ENCODE data around the gene DENND5B.
"Not testable (repeated sequence)": the region's sequence is repeated elsewhere in the genome, so short reads cannot be mapped to it uniquely, and the experiment has no call there.

DENND5B gene

GRCh38 chr12:31456562-31456961 lies 134.4 kb downstream of the DENND5B start:
- Histone ChIP-seq H3K27me3 (ENCODE audit: control insufficient read depth, insufficient read depth, low read length) (no peaks in the 10 kb centered on the region), H3K9me3 (ENCODE audit: control insufficient read depth, low read depth, low read length) (no peaks in the 10 kb centered on the region), H3K4me1 (ENCODE audit: control insufficient read depth, low read depth, low read length) (no peaks in the 10 kb centered on the region), H3K27ac (ENCODE audit: low read length) (no peak overlapping the region), H3K9ac (ENCODE audit: low read length) (no peak overlapping the region), H3K36me3 (ENCODE audit: control insufficient read depth, low read depth, low read length) (no peaks in the 10 kb centered on the region), H3K4me3 (ENCODE audit: low read length) (no peak overlapping the region)

GRCh38 chr12:31444736-31445135 lies 146.2 kb downstream of the DENND5B start:
- Histone ChIP-seq H3K36me3 (ENCODE audit: control insufficient read depth, low read depth, low read length) (no peaks in the 10 kb centered on the region), H3K27ac (ENCODE audit: low read length) (no peak overlapping the region)

GRCh38 chr12:31440586-31440985 lies 150.3 kb downstream of the DENND5B start:
- no peaks in the 10 kb centered on the region for H3K9me3 ChIP-seq (ENCODE audit: control insufficient read depth, low read depth, low read length)
- H3K27me3 ChIP-seq (ENCODE audit: control insufficient read depth, insufficient read depth, low read length): no peaks in the 10 kb centered on the region
- H3K9ac ChIP-seq (ENCODE audit: low read length): no peak overlapping the region
- no peak overlapping the region for H3K27ac ChIP-seq (ENCODE audit: low read length)
- no peak overlapping the region for H3K4me3 ChIP-seq (ENCODE audit: low read length)
- H3K36me3 ChIP-seq (ENCODE audit: control insufficient read depth, low read depth, low read length): no peaks in the 10 kb centered on the region
- no peaks in the 10 kb centered on the region for H3K4me1 ChIP-seq (ENCODE audit: control insufficient read depth, low read depth, low read length)

More at GRCh38 chr12:31444736-31445135, 146.2 kb downstream of the DENND5B start:
- Histone ChIP-seq H3K9ac (ENCODE audit: low read length) (no peak overlapping the region), H3K27me3 (ENCODE audit: control insufficient read depth, insufficient read depth, low read length) (no peaks in the 10 kb centered on the region), H3K9me3 (ENCODE audit: control insufficient read depth, low read depth, low read length) (no peaks in the 10 kb centered on the region), H3K4me1 (ENCODE audit: control insufficient read depth, low read depth, low read length) (no peaks in the 10 kb centered on the region), H3K4me3 (ENCODE audit: low read length) (no peak overlapping the region)

GRCh38 chr12:31440134-31440533 lies 150.8 kb downstream of the DENND5B start:
- Histone ChIP-seq H3K36me3 (ENCODE audit: control insufficient read depth, low read depth, low read length) (no peaks in the 10 kb centered on the region), H3K4me3 (ENCODE audit: low read length) (no peak overlapping the region), H3K27ac (ENCODE audit: low read length) (no peak overlapping the region), H3K9me3 (ENCODE audit: control insufficient read depth, low read depth, low read length) (no peaks in the 10 kb centered on the region), H3K9ac (ENCODE audit: low read length) (no peak overlapping the region), H3K4me1 (ENCODE audit: control insufficient read depth, low read depth, low read length) (no peaks in the 10 kb centered on the region), H3K27me3 (ENCODE audit: control insufficient read depth, insufficient read depth, low read length) (no peaks in the 10 kb centered on the region)

- no peaks in the 10 kb centered on the region for H3K9me3 ChIP-seq (ENCODE audit: control insufficient read depth, low read depth, low read length)
- H3K27me3 ChIP-seq (ENCODE audit: control insufficient read depth, insufficient read depth, low read length): no peaks in the 10 kb centered on the region
- H3K36me3 ChIP-seq (ENCODE audit: control insufficient read depth, low read depth, low read length): no peaks in the 10 kb centered on the region
- H3K4me3 ChIP-seq (ENCODE audit: low read length): no peak overlapping the region
- no peaks in the 10 kb centered on the region for H3K4me1 ChIP-seq (ENCODE audit: control insufficient read depth, low read depth, low read length)
- no peak overlapping the region for H3K9ac ChIP-seq (ENCODE audit: low read length)
- no peak overlapping the region for H3K27ac ChIP-seq (ENCODE audit: low read length)
Measured at GRCh38 chr12:31431721-31432240, 159.2 kb downstream of the DENND5B start.

- H3K9ac ChIP-seq (ENCODE audit: low read length): no peak overlapping the region
- H3K27ac ChIP-seq (ENCODE audit: low read length): no peak overlapping the region
- H3K27me3 ChIP-seq (ENCODE audit: control insufficient read depth, insufficient read depth, low read length): no peaks in the 10 kb centered on the region
- H3K9me3 ChIP-seq (ENCODE audit: control insufficient read depth, low read depth, low read length): no peaks in the 10 kb centered on the region
- H3K4me3 ChIP-seq (ENCODE audit: low read length): no peak overlapping the region
- H3K36me3 ChIP-seq (ENCODE audit: control insufficient read depth, low read depth, low read length): no peaks in the 10 kb centered on the region
- H3K4me1 ChIP-seq (ENCODE audit: control insufficient read depth, low read depth, low read length): no peaks in the 10 kb centered on the region
Measured at GRCh38 chr12:31423405-31423804, 167.5 kb downstream of the DENND5B start.

GRCh38 chr12:31412292-31412801 lies 178.6 kb downstream of the DENND5B start:
- no peaks in the 10 kb centered on the region for H3K27me3 ChIP-seq (ENCODE audit: control insufficient read depth, insufficient read depth, low read length)
- H3K4me3 ChIP-seq (ENCODE audit: low read length): no peak overlapping the region
- H3K9me3 ChIP-seq (ENCODE audit: control insufficient read depth, low read depth, low read length): no peaks in the 10 kb centered on the region
- H3K9ac ChIP-seq (ENCODE audit: low read length): no peak overlapping the region
- no peaks in the 10 kb centered on the region for H3K4me1 ChIP-seq (ENCODE audit: control insufficient read depth, low read depth, low read length)
- no peak overlapping the region for H3K27ac ChIP-seq (ENCODE audit: low read length)
- no peaks in the 10 kb centered on the region for H3K36me3 ChIP-seq (ENCODE audit: control insufficient read depth, low read depth, low read length)

- Histone ChIP-seq H3K4me1 (ENCODE audit: control insufficient read depth, low read depth, low read length) (no peaks in the 10 kb centered on the region), H3K27me3 (ENCODE audit: control insufficient read depth, insufficient read depth, low read length) (no peaks in the 10 kb centered on the region), H3K4me3 (ENCODE audit: low read length) (no peak overlapping the region), H3K27ac (ENCODE audit: low read length) (no peak overlapping the region), H3K9ac (ENCODE audit: low read length) (no peak overlapping the region), H3K9me3 (ENCODE audit: control insufficient read depth, low read depth, low read length) (no peaks in the 10 kb centered on the region), H3K36me3 (ENCODE audit: control insufficient read depth, low read depth, low read length) (no peaks in the 10 kb centered on the region)
Measured at GRCh38 chr12:31408763-31409162, 182.2 kb downstream of the DENND5B start.

- Histone ChIP-seq H3K4me1 (ENCODE audit: control insufficient read depth, low read depth, low read length) (no peaks in the 10 kb centered on the region), H3K27ac (ENCODE audit: low read length) (no peak overlapping the region), H3K4me3 (ENCODE audit: low read length) (no peak overlapping the region), H3K36me3 (ENCODE audit: control insufficient read depth, low read depth, low read length) (no peaks in the 10 kb centered on the region), H3K9ac (ENCODE audit: low read length) (no peak overlapping the region), H3K27me3 (ENCODE audit: control insufficient read depth, insufficient read depth, low read length) (no peaks in the 10 kb centered on the region), H3K9me3 (ENCODE audit: control insufficient read depth, low read depth, low read length) (no peaks in the 10 kb centered on the region)
Measured at GRCh38 chr12:31407562-31407961, 183.4 kb downstream of the DENND5B start.

GRCh38 chr12:31406345-31406744 lies 184.6 kb downstream of the DENND5B start:
- Histone ChIP-seq H3K36me3 (ENCODE audit: control insufficient read depth, low read depth, low read length) (no peaks in the 10 kb centered on the region), H3K27ac (ENCODE audit: low read length) (no peak overlapping the region), H3K27me3 (ENCODE audit: control insufficient read depth, insufficient read depth, low read length) (no peaks in the 10 kb centered on the region), H3K4me3 (ENCODE audit: low read length) (no peak overlapping the region), H3K4me1 (ENCODE audit: control insufficient read depth, low read depth, low read length) (no peaks in the 10 kb centered on the region), H3K9ac (ENCODE audit: low read length) (no peak overlapping the region), H3K9me3 (ENCODE audit: control insufficient read depth, low read depth, low read length) (no peaks in the 10 kb centered on the region)

- no peaks in the 10 kb centered on the region for H3K4me1 ChIP-seq (ENCODE audit: control insufficient read depth, low read depth, low read length)
- H3K9me3 ChIP-seq (ENCODE audit: control insufficient read depth, low read depth, low read length): no peaks in the 10 kb centered on the region
- H3K9ac ChIP-seq (ENCODE audit: low read length): no peak overlapping the region
- no peaks in the 10 kb centered on the region for H3K27me3 ChIP-seq (ENCODE audit: control insufficient read depth, insufficient read depth, low read length)
- no peak overlapping the region for H3K27ac ChIP-seq (ENCODE audit: low read length)
- H3K36me3 ChIP-seq (ENCODE audit: control insufficient read depth, low read depth, low read length): no peaks in the 10 kb centered on the region
- no peak overlapping the region for H3K4me3 ChIP-seq (ENCODE audit: low read length)
Measured at GRCh38 chr12:31405021-31405420, 185.9 kb downstream of the DENND5B start.

- H3K9ac ChIP-seq (ENCODE audit: low read length); H3K27me3 ChIP-seq (ENCODE audit: control insufficient read depth, insufficient read depth, low read length); H3K4me3 ChIP-seq (ENCODE audit: low read length); H3K9me3 ChIP-seq (ENCODE audit: control insufficient read depth, low read depth, low read length); H3K27ac ChIP-seq (ENCODE audit: low read length); H3K4me1 ChIP-seq (ENCODE audit: control insufficient read depth, low read depth, low read length); H3K36me3 ChIP-seq (ENCODE audit: control insufficient read depth, low read depth, low read length): not testable (repeated sequence)
Measured at GRCh38 chr12:31403099-31403607, 187.8 kb downstream of the DENND5B start.
